Peyer's patch (tissue), 4 donors: ENCODE measurements around the gene MCIDAS.

ENCODE experiments used
- CTCF ChIP-seq, 6 experiments: fragments of 450-650 bp in 4 of 6; fragments of 200-600 bp in 2 of 6; sonication (generic) in 1 of 6; IDR thresholded peaks; one replicate each; pipeline ENCODE4 v1.5.1; 2017 to 2019; ENCODE audit warnings: antibody characterized with exemption in 6 of 6, mild to moderate bottlenecking in 3 of 6, moderate library complexity in 1 of 6
- POLR2A ChIP-seq, 2 donors: fragments of 450-650 bp; IDR thresholded peaks; one replicate each; pipeline ENCODE4 v1.5.1; 2017; ENCODE audit warnings: antibody characterized with exemption in 2 of 2, mild to moderate bottlenecking in 2 of 2, moderate library complexity in 2 of 2

DNA sequence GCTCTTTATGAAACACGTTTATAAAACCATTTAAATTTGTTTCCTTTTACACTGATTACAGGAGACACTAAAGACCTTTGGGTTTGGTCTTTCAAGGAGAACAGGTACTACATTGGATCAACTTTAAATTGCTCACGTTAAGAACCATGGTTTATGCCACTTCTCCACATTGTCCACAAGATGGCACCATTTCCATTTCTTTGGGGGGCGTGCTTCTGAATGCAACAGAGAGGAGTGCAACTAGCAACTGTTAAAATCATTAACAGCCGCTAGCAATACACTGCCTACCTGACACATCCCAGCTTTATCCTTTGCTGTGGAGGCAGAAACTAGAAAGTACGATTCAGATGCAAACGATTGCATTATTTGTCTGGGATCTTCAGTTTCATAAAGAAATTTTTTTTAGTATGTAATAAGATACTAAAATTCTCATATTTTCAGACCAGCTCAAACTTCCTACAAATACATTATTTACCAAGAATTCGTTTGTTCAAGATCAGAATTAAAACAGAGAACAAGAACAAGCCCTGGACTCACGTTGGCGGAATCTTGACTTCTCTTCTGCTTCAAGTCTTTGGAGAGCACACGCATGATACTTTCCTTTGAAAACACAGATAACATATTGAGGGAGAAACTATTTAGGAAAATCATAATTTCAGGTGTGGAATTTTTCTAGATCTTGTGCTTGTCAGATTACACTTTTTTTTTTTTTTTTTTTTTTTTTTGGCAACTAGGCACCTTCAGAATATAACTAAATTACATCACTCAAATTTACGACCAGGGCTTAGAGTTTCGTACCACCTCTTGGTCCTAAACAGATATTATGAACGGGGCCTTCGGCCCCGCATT lies 54.8 kb downstream of the MCIDAS start:
- no peak for TF ChIP-seq POLR2A (IDR thresholded peaks at IDR 0.05)
- TF ChIP-seq CTCF (IDR thresholded peaks at IDR 0.05), result peak; percentile 52 to 91 (median 84)
